ENCODE measurements around the gene CXCL11.

The CXCL11 gene

GRCh38 chr4:76042241-76042998 is 6.5 kb upstream of the CXCL11 start:
- peak; percentile 54 for DNase-seq (ENCODE audit: low spot score)

DNA sequence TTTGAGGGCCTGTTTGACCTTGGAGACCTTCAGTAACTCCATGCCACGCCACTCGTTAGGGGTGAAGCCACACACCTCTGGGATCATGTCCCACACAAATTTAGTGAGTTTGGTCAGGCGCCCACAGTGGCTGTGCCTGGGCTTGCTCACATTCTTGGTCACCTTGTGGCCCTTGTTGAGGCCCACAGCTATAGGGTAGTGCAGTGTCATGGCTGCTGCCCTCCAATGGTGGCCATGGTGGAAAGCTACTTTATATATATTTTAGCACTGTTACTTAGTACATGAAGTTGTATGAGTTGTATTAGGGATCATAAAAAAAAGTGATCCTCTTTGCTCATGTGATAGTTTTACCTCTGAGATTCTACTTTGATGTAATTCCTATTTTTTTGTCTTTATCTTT is 985 bp upstream of the CXCL11 start:
- DNase-seq (ENCODE audit: low spot score), result no peak

DNA sequence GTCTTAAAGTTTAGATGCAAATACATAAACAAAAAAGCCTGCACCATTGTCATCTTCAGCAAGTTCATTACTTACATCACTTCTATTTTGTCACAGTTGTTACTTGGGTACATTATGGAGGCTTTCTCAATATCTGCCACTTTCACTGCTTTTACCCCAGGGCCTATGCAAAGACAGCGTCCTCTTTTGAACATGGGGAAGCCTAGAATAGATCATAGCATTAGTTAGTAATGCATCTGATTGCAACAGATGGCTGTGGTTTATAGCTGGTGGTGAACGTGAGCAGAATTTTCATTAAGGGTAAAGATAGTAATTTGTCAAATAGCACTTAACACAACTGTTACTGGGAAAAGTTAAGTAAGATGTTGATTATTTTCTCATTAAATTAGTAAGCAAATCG is 729 bp downstream of the CXCL11 start:
- DNase-seq (ENCODE audit: low spot score), result no peak

- no peak for DNase-seq (ENCODE audit: low spot score)
Observed at GRCh38 chr4:76029300-76029699, 6.6 kb downstream of the CXCL11 start.

- DNase-seq (ENCODE audit: low spot score), result no peak
Observed at GRCh38 chr4:76028350-76028765, 7.5 kb downstream of the CXCL11 start.

GRCh38 chr4:76024065-76024464 is 11.8 kb downstream of the CXCL11 start:
- peak; percentile 60 for DNase-seq (ENCODE audit: low spot score)

DNA sequence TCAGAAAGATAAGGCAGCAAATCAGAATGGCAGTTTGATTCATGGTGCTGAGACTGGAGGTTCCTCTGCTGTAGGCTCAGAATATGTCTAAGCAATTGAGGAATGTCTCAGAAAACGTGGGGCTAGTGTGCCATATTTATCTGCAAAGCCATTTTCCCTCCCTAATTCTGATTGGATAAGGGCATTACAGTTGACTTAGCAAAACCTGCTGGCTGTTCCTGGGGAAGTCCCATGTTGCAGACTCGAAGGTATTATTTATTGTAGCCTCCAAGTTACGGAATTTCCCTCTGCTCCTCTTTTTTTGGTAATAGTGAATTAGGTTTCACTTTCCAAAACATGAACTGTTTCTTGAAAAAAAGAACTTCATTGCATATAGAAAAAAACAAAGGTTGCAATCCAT is 12.5 kb downstream of the CXCL11 start, which contains the start of gene CXCL10:
TSS of gene CXCL10 (minus strand) at position 109 of the 400 bp plus-strand sequence. CDS start at position 43, 66 bp downstream.
- peak; percentile 53 for DNase-seq (ENCODE audit: low spot score)

- DNase-seq (ENCODE audit: low spot score), result no peak
Observed at GRCh38 chr4:76022677-76023076, 13.2 kb downstream of the CXCL11 start.

- no peak for DNase-seq (ENCODE audit: low spot score)
Observed at GRCh38 chr4:76022031-76022430, 13.8 kb downstream of the CXCL11 start.

- DNase-seq (ENCODE audit: low spot score), result no peak
Observed at GRCh38 chr4:76017056-76017686, 18.7 kb downstream of the CXCL11 start.

DNA sequence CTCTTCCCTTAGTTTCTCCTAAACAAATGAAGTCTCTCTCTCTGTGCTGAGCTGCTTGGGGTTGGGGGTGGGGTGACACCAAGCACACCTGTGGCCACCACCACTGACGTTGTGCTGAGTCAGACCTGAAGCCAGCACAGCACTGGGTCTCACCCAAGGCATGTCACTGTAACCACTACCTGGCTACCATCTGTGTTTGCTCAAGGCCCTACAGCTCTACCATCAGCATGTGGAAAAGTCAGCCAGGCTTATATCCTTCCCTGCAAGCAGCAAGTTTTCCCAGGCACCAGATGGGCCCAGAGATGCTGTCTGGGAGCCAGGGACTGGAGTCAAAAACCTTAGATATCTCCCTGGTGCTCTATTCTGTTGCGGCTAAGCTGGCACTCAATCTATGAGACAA is 19.5 kb downstream of the CXCL11 start:
- DNase-seq (ENCODE audit: low spot score), result peak; percentile 64

DNA sequence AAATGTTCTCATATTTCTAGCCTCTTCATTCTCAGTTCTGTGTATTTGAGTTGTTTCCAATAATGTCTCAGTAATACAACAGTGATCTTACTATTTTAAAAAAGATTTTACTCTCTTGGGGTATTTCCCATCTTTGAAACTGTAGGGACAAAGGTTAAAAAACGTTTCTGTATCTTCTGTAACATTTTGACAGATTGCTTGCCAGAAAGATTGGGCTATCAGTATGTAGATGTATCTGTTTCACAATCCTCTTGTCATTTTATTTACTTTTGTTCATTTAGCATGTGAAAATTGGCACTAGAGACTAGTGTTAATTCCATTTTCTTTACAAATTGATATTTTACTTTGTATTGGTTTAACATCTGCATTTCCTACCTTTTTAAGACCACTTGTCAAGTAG is 22.3 kb downstream of the CXCL11 start:
- DNase-seq (ENCODE audit: low spot score), result no peak

- no peak for DNase-seq (ENCODE audit: low spot score)
Observed at GRCh38 chr4:76012388-76012801, 23.5 kb downstream of the CXCL11 start.

DNA sequence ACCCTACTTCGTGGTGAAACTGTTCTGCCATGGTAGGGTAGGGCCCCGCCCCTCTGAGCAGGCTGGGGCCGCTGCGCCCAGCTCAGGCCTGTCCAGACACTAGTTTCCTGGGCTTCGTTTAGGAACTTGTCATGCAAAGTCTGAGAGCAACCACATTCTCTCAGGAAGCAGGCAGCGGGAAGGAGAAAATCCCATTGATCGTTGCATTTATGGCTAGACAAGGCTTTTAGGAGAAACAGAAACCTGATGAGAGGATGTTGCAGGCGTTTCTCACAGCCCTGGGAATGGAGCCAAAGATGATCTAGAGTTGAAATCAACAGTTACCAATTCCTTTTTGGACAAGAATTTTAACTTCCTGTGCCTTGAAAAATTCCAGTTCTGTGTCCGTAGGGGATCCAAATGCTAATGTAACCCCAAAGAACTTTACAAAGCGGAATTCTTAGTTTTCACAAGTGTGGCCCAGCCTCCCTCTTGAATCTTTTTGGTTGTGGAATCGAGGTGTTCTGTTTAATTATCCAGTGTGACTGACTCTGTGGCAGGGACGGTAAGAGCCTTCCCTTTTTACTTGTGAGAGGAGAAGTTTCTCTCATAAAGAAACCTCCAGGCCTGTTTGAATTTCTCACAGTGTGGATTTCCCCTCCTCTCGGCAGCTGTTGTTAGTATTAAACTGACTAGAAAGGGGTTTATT is 24.0 kb downstream of the CXCL11 start:
- DNase-seq (ENCODE audit: low spot score), result no peak

DNA sequence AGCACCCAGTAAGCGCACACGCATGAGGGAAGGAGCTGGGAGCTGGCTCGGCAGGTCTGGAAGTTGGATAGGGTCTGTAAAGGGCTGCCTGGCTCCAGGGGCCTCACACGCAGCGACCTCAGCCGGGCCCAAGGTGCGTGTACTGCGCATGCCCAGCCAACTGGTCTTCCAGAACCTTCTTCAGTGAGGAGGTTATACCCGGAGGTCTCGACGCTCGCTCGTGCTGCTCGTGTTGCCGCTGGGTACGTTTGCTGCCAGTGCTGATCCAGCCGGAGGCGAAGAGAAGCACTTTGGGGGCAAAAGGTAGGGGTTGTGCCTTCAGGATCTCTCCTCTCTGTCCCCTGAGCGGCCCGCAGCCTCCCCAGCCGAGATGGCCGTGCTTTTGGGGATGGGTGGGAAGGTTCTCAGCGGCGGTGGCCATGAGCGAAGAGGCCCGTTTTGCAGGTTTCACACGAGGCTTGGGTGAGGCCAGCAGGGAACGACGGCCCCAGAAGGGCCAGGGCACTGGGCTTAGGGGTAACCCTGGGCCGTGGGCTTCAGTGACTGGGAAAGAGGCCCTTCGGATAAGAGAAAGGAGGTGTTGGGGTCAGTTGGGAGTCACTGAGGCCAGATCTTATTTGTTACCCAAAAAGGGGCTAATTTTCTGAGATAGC is 24.7 kb downstream of the CXCL11 start:
- no peak for DNase-seq (ENCODE audit: low spot score)

GRCh38 chr4:76010576-76010975 is 25.3 kb downstream of the CXCL11 start:
- DNase-seq (ENCODE audit: low spot score), result no peak

DNA sequence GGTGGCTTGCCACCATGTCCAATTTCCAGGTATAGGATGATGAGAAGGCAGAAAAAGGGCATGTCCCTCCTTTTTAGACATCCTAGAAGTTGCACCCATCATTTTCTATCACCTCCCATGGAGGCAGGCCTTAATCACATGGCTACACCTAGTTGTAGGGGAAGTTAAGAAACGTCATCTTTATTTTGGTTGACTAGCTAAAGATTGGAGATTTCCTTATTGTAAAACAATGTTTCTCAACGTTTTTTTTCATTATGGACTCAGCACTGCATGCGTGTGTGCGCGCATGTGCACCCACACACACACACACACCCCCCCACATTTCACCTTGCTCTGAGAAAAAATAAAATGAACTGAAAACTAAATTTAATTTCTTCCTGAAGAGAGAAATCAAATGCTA is 26.6 kb downstream of the CXCL11 start:
- no peak for DNase-seq (ENCODE audit: low spot score)

GRCh38 chr4:76007089-76007862 is 28.6 kb downstream of the CXCL11 start, which contains the start of gene CXCL9:
Gene CXCL9 (minus strand): TSS chr4:76007509. CDS start chr4:76007449, 60 bp downstream.
- no peak for DNase-seq (ENCODE audit: low spot score)

DNA sequence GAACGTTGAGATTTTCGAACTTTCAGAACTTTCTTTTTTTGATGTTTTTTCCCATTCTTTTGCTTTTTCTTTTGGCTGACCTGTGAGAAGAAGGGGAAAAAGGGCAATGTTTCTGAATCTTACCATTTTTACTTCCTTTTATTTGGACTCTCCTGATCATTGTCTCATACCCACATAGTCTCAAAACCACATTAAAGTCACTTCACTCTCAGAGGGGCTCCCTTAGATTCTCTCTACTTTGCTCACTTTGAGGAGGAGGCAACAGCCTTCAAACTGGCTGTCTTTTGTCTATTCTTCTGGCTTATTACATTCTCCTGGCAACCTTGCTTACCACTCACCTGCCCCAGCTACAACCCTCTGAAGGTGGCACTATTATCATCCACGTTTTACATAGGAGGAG is 32.2 kb downstream of the CXCL11 start:
- DNase-seq (ENCODE audit: low spot score), result no peak

- no peak for DNase-seq (ENCODE audit: low spot score)
Observed at GRCh38 chr4:76003035-76003434, 32.8 kb downstream of the CXCL11 start.

DNA sequence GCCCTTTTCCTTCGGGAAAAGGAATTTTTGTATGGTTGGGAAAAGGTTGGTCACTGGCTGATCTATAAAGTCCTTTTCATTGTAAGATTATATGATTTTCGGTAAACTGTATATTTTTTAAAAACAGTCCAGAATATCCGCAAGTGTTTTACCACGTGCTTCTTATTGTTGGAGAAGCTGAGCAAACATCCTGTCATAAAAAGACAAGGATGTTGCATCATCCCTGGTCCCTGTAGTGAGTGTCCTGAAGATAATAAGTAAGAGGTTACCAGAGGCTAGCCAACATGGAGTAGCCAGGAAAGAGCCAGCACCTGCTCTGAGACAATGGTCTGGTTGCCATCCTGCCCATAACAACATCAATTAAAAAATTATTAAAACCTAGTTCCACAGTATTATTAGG is 33.7 kb downstream of the CXCL11 start:
- DNase-seq (ENCODE audit: low spot score), result no peak

DNA sequence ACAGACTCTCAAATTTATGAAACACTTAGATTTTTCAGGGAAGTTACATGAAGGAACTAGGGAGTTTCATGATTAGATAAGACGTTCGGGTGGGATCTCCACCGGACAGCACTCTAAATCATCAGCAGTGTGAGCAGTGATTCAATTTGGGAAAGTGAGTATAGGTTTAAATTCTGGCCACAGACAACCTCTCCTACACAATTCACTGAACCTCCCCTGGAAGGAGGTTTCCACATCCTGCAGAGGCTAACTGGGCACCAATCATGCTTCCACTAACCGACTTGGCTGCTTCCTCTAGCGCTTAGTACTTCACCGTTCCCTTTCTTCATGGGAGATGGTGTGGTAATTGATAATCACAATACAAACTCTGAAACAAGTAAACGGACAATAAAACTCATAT is 34.2 kb downstream of the CXCL11 start:
- DNase-seq (ENCODE audit: low spot score), result no peak

Data from activated CD4-positive, alpha-beta T cell treated with anti-CD3 and anti-CD28 coated beads, Interleukin-2, Interleukin-4, amounts not matched to agents 100 ng/mL and 50 ng/mL, durations not matched to agents 16 hours and 8 hours (primary cell).